Measurements from ENCODE around the gene MED8.

DNA sequence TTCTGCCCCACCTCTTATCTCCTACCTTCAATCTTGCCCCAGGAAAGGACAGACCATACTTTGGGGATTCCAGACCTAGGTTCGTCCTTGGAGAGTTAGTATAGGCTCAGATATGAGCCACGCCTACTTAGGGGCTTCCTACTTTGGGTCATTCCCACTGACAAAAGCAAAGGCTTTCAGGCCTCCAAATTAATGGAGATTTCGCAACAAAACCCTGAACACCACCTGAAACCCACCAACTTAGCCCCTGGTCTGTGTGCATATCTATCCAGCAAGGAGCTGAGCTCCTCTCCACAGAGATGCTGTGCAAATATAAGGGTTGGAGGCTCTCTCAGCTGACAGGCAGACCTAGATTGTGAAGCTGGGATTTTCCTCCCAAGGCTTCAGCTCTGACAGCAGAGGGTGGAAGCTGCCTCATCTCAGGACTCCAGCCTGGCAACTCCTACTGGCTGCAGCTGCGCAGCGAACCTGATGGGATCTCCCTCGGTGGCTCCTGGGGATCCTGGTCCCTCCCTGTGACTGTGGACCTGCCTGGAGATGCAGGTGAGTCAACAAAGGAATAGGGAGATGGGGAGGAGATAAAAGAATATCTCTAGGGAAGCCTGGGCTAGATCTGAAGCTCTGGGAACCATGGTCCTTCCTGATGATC, 49.9 kb downstream of the MED8 start:
- TF ChIP-seq EZH2 (IDR thresholded peaks at IDR 0.05; ENCODE audit: insufficient read depth, low read length) = no peak
- TF ChIP-seq, protein P1, sequence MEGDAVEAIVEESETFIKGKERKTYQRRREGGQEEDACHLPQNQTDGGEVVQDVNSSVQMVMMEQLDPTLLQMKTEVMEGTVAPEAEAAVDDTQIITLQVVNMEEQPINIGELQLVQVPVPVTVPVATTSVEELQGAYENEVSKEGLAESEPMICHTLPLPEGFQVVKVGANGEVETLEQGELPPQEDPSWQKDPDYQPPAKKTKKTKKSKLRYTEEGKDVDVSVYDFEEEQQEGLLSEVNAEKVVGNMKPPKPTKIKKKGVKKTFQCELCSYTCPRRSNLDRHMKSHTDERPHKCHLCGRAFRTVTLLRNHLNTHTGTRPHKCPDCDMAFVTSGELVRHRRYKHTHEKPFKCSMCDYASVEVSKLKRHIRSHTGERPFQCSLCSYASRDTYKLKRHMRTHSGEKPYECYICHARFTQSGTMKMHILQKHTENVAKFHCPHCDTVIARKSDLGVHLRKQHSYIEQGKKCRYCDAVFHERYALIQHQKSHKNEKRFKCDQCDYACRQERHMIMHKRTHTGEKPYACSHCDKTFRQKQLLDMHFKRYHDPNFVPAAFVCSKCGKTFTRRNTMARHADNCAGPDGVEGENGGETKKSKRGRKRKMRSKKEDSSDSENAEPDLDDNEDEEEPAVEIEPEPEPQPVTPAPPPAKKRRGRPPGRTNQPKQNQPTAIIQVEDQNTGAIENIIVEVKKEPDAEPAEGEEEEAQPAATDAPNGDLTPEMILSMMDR (IDR thresholded peaks at IDR 0.05; ENCODE audit: insufficient read depth, low read depth, low read length) = no peak

All from astrocyte (in vitro differentiated cells and primary cell).